Kidney (tissue), 14 donors: ENCODE results near the gene SLC34A3. TPM values are rescaled to one million over a fixed set of nuclear protein-coding genes. Genes with fewer than 3 reads are reported as not detected.

Experiments
- DNase-seq, 5 donors: peaks; one replicate each; pipeline ENCODE4 v3.0.0-alpha.2; 2013 to 2020
- FAIRE-seq: peaks from 2 replicates; lab custom pipeline; 2012; peaks lifted over from hg19 to GRCh38; lab: Jason Lieb, UNC
- H3K27ac ChIP-seq, 2 donors: one replicate each; pipeline ENCODE4 v1.7.0; 2013; ENCODE audit warnings: low read depth in 2 of 2, low read length in 2 of 2, inconsistent platforms in 1 of 2
- H3K27me3 ChIP-seq: one replicate; pipeline ENCODE4 v1.7.1; 2013; ENCODE audit warnings: low read length, inconsistent platforms; ENCODE audit not compliant: control insufficient read depth, insufficient read depth
- H3K36me3 ChIP-seq, 3 donors: one replicate each; pipeline versions ENCODE4 v1.7.0 to v1.7.1; 2013; ENCODE audit warnings: low read length in 3 of 3, control low read depth in 1 of 3, inconsistent platforms in 1 of 3; ENCODE audit not compliant: insufficient read depth in 3 of 3, control insufficient read depth in 2 of 3
- H3K4me1 ChIP-seq, 3 donors: one replicate each; pipeline versions ENCODE4 v1.7.0 to v1.7.1; 2013; ENCODE audit warnings: low read length in 3 of 3, inconsistent platforms in 1 of 3, low read depth in 1 of 3; ENCODE audit not compliant: control insufficient read depth in 2 of 3, insufficient read depth in 2 of 3
- H3K4me3 ChIP-seq, 3 donors: one replicate each; pipeline versions ENCODE4 v1.7.0 to v1.8.1; 2013; ENCODE audit warnings: low read length in 3 of 3, control low read depth in 1 of 3, inconsistent platforms in 1 of 3
- H3K9ac ChIP-seq, 3 donors: one replicate each; pipeline versions ENCODE4 v1.7.0 to v1.7.1; 2013; ENCODE audit warnings: low read length in 3 of 3, control low read depth in 1 of 3, inconsistent platforms in 1 of 3
- H3K9me3 ChIP-seq, 3 donors: one replicate each; pipeline versions ENCODE4 v1.7.0 to v1.7.1; 2013; ENCODE audit warnings: low read length in 3 of 3, control low read depth in 1 of 3, inconsistent platforms in 1 of 3; ENCODE audit not compliant: control insufficient read depth in 2 of 3, insufficient read depth in 1 of 3
- CTCF ChIP-seq: IDR thresholded peaks from 3 replicates; pipeline ENCODE4 v1.5.1; 2012; ENCODE audit warnings: mild to moderate bottlenecking, moderate library complexity, borderline replicate concordance; ENCODE audit not compliant: insufficient read depth; ENCODE audit errors: extremely low read depth
- intact Hi-C: fragments of 100-400 bp; cut with DNase I; formaldehyde crosslinking; loops from one replicate; pipeline ENCODE4 v1.11.1; 2022
- polyA plus RNA-seq: library from polyadenylated mRNA; stranded (reverse); fragments of 350-450 nt; fragmentation: Illumina TruSeq; extraction: RNeasy Lipid Tissue Mini Kit (QIAGEN cat#74804); gene quantifications from one replicate; pipeline ENCODE4 v1.2.3, GENCODE V29; 2014; ENCODE audit warnings: low read depth, low replicate concordance; ENCODE audit not compliant: insufficient read depth
- total RNA-seq: library from RNA; stranded (reverse); fragmentation: NEBNext Ultra II Directional; extraction: Animal tissue kit (Norgen Biotek cat#: 25700); gene quantifications from one replicate; pipeline ENCODE4 v1.2.1, GENCODE V29; 2021
- donor health status: control.
- donor health status: control.
- donor health status: control.
- donor health status: control.
- donor health status: control.
- donor health status: DM: yes; HTN: yes; CAD: no.
- donor health status: Normal renal cell carcinoma (clear cell type).

SLC34A3 gene
- total and polyA plus RNA-seq, 2 donors from 2014 or later, result 0.13 to 36.0 TPM

DNA sequence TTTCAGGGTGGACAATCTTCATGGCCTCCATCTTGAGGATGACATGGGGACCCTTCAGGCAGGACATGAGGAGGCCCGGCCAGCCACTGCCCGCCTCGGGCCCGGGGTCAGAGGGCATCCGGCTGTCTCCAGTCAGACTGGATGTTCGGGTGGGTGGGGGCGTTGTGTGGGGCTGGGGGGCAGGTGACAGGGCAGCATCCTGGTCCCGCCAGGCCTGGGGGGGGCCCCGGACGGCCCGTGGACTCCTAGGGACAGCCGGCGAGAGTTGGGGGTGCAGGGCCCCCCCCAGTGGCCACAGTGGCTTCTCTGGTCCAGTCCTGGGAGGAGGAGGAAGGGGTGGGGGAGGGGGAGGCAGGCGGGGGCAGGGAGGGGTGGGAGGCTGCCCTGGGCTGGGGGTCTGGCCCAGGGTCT lies 9.6 kb upstream of the SLC34A3 start:
- Histone ChIP-seq H3K9me3 (no peaks in the 10 kb centered on the region), H3K4me3 (no peak overlapping the region), H3K4me1 (peaks cover 0 to 32% (median 2%) of the 10 kb centered on the region in 3 donors), H3K36me3 (no peaks in the 10 kb centered on the region), H3K27ac (no peak overlapping the region), H3K9ac (no peak overlapping the region), H3K27me3 (no peaks in the 10 kb centered on the region)
- intact Hi-C loops, result no loop called here
- DNase-seq (peak in 1 of 5 donors; percentile 80), FAIRE-seq (no peak)
- TF ChIP-seq CTCF, result no peak

DNA sequence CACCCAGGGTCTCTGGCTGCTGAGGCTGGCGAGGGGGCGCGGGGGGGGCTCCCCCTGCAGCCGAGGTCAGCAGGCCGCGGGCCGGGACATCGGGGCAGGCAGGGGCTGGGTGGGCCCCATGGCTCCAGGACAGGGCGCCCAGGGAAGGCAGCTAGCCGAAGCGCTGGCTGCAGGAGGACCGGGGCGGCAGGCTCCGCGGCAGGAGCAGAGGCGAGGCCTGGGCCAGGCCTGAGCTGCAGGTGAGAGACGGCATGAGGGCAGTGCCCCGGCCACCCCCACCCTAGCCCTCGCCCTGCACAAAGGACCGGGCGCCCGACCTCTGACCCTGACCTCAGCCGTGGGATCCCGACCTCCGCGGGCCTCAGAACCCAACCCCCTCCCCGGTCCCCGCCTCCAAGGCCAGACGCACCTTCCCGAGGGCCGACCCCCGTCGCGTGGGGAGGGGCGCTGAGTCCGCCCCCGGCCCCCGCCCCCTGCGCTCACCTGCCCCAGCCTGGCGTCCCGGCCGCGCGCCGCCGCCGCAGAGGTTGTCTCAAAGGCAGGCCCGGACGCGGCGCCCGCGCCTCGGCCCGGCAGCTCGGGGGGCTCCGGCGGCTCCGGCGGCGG lies 9.1 kb upstream of the SLC34A3 start:
- intact Hi-C loops, result no loop called here
- no peak overlapping the region for H3K4me3 ChIP-seq

DNA sequence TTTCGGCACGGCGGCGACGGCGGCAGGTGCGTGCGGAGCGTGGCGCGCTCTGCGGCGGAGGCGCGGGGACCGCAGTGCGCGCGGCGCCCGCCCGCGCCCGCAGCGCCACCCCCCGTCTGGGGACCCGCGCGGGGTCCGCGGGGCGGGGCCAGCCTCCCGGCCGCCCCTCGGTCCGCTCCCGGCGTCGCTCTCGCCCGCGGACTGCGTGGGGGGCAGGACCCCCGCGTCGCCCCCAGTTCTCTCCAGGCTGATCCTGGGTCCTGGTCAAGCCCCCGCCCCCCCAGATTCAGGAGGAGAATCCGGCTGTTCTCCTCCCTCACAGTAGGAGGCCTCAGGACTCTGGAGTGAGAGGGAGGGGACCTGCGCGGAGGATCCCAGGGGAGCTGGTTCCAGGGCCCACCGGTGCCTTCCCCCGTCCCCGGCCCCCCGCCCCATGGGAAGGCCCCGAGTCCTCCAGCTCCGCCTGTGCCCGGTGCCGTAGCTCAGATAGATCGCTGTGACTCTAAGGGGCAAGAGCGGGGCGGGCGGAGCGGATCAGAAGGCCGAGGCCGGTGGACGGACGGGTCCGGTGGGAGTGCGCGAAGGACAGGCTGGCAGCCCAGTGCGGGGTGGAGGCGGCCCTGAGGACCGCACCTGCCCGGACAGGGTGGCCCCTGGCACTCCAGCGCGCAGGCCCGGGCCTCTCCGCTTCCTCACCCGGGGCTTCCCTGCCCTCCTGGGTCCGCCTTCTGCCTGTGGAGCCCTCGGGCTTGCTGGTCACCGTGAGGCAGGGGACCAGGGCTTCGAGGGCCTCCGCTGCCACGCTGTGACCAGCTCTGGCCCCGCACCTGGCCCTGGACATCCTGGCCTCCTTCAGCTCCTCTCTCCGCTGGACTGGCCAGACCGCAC lies 8.3 kb upstream of the SLC34A3 start, which contains the start of gene RNF208:
RNF208 (minus strand) TSS at position 51 of the 888 bp plus-strand sequence. CDS start 1,028 bp downstream, outside the sequence.
- Histone ChIP-seq H3K4me3 (peak within 1 kb of the TSS in 2 of 3 donors; percentile 34 to 81), H3K4me1 (peaks cover 0 to 35% (median 8%) of the 10 kb centered on the region in 3 donors), H3K9me3 (no peaks in the 10 kb centered on the region), H3K27ac (peak within 1 kb of the TSS; percentile 9 to 85), H3K9ac (peak within 1 kb of the TSS in 2 of 3 donors; percentile 52 to 71), H3K36me3 (no peaks in the 10 kb centered on the region), H3K27me3 (no peaks in the 10 kb centered on the region)
- FAIRE-seq (no peak), DNase-seq (peak in 2 of 5 donors; percentile 43 to 84)
- intact Hi-C loops, result no loop called here
- no peak for TF ChIP-seq CTCF

More for the DNA sequence above, 9.1 kb upstream of the SLC34A3 start:
- H3K9ac ChIP-seq, result no peak overlapping the region
- no peaks in the 10 kb centered on the region for H3K9me3 ChIP-seq
- no peaks in the 10 kb centered on the region for H3K27me3 ChIP-seq
- no peak for TF ChIP-seq CTCF
- FAIRE-seq (no peak), DNase-seq (peak in 1 of 5 donors; percentile 83)
- no peaks in the 10 kb centered on the region for H3K36me3 ChIP-seq
- peaks cover 0 to 36% (median 2%) of the 10 kb centered on the region in 3 donors for H3K4me1 ChIP-seq
- no peak overlapping the region for H3K27ac ChIP-seq
